Stimulated activated naive CD4-positive, alpha-beta T cell (primary cell): Measurements from ENCODE around the gene SMIM27.
"Not testable (repeated sequence)": the region's sequence is repeated elsewhere in the genome, so short reads cannot be mapped to it uniquely, and the experiment has no call there.

Source experiments
- DNase-seq, 6 experiments: peaks; one replicate each; lab custom pipeline; 2025; lab: John Stamatoyannopoulos, UW

The SMIM27 gene

DNA sequence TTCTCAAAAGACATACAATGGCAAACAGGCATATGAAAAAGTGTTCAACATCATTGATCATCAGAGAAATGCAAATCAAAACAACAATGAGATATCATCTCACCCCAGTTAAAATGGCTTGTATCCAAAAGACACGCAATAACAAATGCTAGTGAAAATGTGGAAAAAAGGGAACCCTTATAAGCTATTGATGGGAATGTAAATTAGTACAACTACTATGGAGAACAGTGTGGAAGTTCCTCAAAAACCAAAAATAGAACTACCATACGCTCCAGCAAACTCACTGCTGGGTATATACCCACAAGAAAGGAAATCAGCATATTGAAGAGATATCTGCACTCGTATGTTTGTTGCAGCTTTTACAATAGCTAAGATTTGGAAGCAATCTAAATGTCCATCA, 46.9 kb downstream of the SMIM27 start:
- DNase-seq: not testable (repeated sequence)
